Measurements from ENCODE around the gene ZNF687. TPM values are rescaled to one million over a fixed set of nuclear protein-coding genes. Genes with fewer than 3 reads are reported as not detected.

The ZNF687 gene, protein sequence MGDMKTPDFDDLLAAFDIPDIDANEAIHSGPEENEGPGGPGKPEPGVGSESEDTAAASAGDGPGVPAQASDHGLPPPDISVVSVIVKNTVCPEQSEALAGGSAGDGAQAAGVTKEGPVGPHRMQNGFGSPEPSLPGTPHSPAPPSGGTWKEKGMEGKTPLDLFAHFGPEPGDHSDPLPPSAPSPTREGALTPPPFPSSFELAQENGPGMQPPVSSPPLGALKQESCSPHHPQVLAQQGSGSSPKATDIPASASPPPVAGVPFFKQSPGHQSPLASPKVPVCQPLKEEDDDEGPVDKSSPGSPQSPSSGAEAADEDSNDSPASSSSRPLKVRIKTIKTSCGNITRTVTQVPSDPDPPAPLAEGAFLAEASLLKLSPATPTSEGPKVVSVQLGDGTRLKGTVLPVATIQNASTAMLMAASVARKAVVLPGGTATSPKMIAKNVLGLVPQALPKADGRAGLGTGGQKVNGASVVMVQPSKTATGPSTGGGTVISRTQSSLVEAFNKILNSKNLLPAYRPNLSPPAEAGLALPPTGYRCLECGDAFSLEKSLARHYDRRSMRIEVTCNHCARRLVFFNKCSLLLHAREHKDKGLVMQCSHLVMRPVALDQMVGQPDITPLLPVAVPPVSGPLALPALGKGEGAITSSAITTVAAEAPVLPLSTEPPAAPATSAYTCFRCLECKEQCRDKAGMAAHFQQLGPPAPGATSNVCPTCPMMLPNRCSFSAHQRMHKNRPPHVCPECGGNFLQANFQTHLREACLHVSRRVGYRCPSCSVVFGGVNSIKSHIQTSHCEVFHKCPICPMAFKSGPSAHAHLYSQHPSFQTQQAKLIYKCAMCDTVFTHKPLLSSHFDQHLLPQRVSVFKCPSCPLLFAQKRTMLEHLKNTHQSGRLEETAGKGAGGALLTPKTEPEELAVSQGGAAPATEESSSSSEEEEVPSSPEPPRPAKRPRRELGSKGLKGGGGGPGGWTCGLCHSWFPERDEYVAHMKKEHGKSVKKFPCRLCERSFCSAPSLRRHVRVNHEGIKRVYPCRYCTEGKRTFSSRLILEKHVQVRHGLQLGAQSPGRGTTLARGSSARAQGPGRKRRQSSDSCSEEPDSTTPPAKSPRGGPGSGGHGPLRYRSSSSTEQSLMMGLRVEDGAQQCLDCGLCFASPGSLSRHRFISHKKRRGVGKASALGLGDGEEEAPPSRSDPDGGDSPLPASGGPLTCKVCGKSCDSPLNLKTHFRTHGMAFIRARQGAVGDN
- total RNA-seq (2021; ENCODE audit: unreplicated experiment) = 33.3 TPM
- 36.6 TPM for polyA plus RNA-seq (2012; ENCODE audit: insufficient read length)
- Bru-seq, nascent RNA = percentile 80 among the genes with signal in this experiment
- BruChase-seq, experiment 1, labeled RNA remaining after a 2-hour chase = percentile 90 among the genes with signal in this experiment
- BruChase-seq, experiment 2, labeled RNA remaining after a 6-hour chase = percentile 82 among the genes with signal in this experiment
- long read RNA-seq, partial matches to known transcripts = 8 of 15 reads
- long read RNA-seq, other reads (novel, unspliced or antisense) = 7 of 15 reads

DNA sequence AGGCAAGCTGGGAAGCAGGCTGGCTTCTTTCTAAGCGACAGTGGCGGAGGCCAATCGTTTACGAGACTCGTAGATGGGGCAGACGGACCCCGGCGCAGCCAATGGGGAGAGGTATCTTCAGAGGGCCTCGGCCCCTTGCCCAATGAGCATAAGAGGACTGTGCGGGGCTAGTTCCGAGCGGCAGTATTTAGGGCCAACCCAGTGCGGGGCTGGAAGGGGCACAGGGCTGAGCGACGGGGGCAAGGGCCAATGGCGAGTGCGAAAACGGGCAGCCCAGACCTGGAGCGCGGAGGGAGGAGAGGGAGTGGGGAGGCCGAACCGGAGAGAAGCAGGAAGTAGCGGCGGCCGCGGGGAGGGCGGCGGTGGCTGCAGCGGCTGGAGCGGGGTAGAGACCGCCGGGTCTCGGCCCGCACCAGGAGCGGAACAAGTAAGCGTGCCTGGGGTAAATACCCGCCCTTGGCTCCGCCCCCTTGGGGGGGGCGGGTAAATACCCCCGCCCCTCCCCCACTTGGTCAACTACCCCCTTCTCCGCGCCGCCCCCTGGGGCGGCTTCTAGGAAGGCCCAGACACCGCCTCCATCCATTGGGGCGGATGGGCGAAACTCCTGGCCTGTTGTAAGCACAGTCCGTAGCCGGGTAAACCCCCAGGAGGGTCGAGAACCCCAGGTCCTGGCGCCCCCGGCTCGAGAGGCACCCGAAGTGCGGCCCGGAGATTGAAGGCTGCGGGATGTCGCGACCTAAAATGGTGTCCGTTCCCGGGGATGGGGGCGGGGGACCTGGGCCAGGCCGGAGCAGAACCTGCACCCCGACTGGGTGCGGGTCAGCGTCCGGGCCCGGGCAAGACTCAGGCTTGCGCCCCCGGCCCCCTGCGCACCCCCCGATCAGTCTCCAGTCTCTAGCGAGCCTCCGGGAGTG lies at the start of gene ZNF687:
TSS of gene ZNF687 (plus strand) at position 331 of the 914 bp plus-strand sequence. CDS start 3,993 bp downstream, outside the sequence.
- peak within 1 kb of the TSS; percentile 97 for H3K27ac ChIP-seq (ENCODE audit: low read length)
- POLR2A ChIA-PET = interaction anchor here (0.6 to 1.0 kb wide), 4 partner anchors 19 to 56 kb away, joined by 3 to 9 read pairs (median 3); partner anchors contain the start of gene PSMD4
- TF ChIP-seq SIN3A (IDR thresholded peaks at IDR 0.05; ENCODE audit: borderline replicate concordance, insufficient read depth, low read depth, low read length) (peak; percentile 74; the same call in 1 of the 2 replicates), TCF7L2 (IDR thresholded peaks at IDR 0.05; ENCODE audit: low read depth, low read length) (no peak), POLR2AphosphoS5 (IDR thresholded peaks at IDR 0.05; ENCODE audit: low read depth, low read length) (peak; percentile 72; the same call in 1 of the 2 replicates)
- TF ChIP-seq, protein P1, sequence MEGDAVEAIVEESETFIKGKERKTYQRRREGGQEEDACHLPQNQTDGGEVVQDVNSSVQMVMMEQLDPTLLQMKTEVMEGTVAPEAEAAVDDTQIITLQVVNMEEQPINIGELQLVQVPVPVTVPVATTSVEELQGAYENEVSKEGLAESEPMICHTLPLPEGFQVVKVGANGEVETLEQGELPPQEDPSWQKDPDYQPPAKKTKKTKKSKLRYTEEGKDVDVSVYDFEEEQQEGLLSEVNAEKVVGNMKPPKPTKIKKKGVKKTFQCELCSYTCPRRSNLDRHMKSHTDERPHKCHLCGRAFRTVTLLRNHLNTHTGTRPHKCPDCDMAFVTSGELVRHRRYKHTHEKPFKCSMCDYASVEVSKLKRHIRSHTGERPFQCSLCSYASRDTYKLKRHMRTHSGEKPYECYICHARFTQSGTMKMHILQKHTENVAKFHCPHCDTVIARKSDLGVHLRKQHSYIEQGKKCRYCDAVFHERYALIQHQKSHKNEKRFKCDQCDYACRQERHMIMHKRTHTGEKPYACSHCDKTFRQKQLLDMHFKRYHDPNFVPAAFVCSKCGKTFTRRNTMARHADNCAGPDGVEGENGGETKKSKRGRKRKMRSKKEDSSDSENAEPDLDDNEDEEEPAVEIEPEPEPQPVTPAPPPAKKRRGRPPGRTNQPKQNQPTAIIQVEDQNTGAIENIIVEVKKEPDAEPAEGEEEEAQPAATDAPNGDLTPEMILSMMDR (IDR thresholded peaks at IDR 0.05) = no peak
- TF ChIP-seq, protein P2, sequence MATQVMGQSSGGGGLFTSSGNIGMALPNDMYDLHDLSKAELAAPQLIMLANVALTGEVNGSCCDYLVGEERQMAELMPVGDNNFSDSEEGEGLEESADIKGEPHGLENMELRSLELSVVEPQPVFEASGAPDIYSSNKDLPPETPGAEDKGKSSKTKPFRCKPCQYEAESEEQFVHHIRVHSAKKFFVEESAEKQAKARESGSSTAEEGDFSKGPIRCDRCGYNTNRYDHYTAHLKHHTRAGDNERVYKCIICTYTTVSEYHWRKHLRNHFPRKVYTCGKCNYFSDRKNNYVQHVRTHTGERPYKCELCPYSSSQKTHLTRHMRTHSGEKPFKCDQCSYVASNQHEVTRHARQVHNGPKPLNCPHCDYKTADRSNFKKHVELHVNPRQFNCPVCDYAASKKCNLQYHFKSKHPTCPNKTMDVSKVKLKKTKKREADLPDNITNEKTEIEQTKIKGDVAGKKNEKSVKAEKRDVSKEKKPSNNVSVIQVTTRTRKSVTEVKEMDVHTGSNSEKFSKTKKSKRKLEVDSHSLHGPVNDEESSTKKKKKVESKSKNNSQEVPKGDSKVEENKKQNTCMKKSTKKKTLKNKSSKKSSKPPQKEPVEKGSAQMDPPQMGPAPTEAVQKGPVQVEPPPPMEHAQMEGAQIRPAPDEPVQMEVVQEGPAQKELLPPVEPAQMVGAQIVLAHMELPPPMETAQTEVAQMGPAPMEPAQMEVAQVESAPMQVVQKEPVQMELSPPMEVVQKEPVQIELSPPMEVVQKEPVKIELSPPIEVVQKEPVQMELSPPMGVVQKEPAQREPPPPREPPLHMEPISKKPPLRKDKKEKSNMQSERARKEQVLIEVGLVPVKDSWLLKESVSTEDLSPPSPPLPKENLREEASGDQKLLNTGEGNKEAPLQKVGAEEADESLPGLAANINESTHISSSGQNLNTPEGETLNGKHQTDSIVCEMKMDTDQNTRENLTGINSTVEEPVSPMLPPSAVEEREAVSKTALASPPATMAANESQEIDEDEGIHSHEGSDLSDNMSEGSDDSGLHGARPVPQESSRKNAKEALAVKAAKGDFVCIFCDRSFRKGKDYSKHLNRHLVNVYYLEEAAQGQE (IDR thresholded peaks at IDR 0.05; ENCODE audit: insufficient read depth in 1 of 2, low read depth in 2 of 2, low read length in 1 of 2) = no peak
- no peaks in the 10 kb centered on the region for H3K9me3 ChIP-seq (ENCODE audit: control insufficient read depth, insufficient read depth, low read depth, low read length)
- no TSS peak for BruUV-seq (replicated peaks)
- peaks cover 14% of the 10 kb centered on the region for H3K4me1 ChIP-seq (ENCODE audit: control insufficient read depth, insufficient read depth, low read length)
- peaks cover 5% of the 10 kb centered on the region; the same call in 1 of the 2 replicates for H3K36me3 ChIP-seq (ENCODE audit: control insufficient read depth, insufficient read depth, low read length)
- no peaks in the 10 kb centered on the region for H3K27me3 ChIP-seq (ENCODE audit: control insufficient read depth, insufficient read depth, low read length)
- peak; percentile 97 for DNase-seq (ENCODE audit: low read depth, low spot score)
- peak; percentile 93 for ATAC-seq
- intact Hi-C loops (cut with micrococcal nuclease; ENCODE audit: unreplicated experiment) = no loop called here
- peak within 1 kb of the TSS; percentile 93 to 95 for H3K4me3 ChIP-seq (ENCODE audit: low read depth in 2 of 2, low read length in 2 of 2)
- in situ Hi-C loops (cut with HindIII; ENCODE audit: low pct_unique_long_range_greater_than_20kb, low sequenced_read_pairs) = no loop called here
- CTCF ChIA-PET = interaction anchor here (1.2 kb wide), 1 partner anchor 19 kb away, joined by 4 read pairs; no protein-coding TSS in a partner anchor

Measured in Panc1 (cell line).